SIG-M5 treated with dmso at 0.1 percent for 504 hours (cell line): ENCODE data around the gene RMP24.

Experiments used
- DNase-seq: peaks from one replicate; lab custom pipeline; 2025; ENCODE audit not compliant: unreplicated experiment; lab: John Stamatoyannopoulos, UW

The RMP24 gene

DNA sequence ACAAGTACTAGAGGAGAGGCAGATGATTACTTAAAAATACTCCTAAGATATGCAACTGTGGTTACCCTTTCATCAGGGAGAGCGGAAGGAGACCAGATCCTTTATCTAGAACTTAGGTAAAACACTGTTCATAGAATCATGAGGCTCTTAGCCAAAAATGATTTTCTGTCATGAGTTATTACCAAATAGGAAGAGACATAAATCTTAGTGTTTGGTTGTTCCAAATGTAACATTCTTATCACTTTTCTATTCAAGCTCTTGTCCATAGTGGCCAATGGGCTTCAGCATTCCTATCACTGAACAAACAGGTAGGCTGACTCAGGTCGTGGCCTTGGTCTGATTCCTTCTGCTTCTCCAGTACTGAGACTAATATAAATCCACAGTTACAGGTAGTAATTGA lies 56.4 kb downstream of the RMP24 start:
- no peak for DNase-seq
